ENCODE data around the gene NECTIN2. TPM values are rescaled to one million over a fixed set of nuclear protein-coding genes. Genes with fewer than 3 reads are reported as not detected.

Gene NECTIN2
- total and polyA plus RNA-seq, 2 donors (not counting 1 experiment from before 2014, with no cell fraction given), result 0.15 to 0.32 TPM

DNA sequence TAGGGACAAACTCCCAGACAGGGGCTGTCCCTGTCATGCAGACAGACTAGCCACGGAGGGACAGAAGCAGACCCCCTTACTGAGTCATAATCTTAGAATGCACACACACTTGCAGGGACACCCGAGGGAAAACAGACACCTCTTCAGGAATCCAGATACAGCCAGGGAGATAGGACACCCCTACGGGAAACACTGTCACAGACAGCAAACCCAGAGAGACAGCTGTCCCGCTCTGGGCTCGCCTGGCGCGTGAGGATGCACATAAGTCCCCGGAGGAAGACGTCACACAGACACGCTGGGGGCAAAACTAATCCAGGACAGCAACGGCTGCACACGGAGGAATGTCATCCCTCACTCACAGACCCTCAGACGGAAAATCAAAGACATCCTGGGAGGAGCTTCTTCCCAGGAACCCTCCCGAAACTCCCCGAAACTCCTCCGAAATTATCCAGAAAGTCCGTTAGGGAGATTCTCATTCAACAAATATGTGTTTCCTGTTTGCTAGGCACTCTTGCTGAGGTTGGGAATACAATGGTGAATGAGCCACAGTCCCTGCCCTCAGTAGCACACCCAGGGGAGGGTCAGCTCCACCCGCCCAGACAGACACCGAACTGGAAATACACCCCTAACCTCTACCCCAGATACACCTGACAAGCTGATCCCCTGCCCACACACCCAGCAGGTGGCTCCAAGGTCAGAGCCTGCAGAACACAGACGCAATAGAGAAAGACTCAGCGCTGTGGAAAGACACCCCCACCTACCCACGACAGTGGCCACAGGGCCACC, 29.8 kb downstream of the NECTIN2 start:
- DNase-seq (no peak), ATAC-seq (ENCODE audit: low read depth) (no peak)
- intact Hi-C loops (cut with micrococcal nuclease), result no loop called here
- H3K9ac ChIP-seq (ENCODE audit: low read length), result no peak overlapping the region
- WGBS (ENCODE audit: insufficient coverage), result 86% methylated on average over 20 of the region's 22 CpGs
- CTCF ChIA-PET, result no interaction called here
- no peak overlapping the region for H3K4me3 ChIP-seq (ENCODE audit: control extremely low read depth in 1 of 5, extremely low read depth in 1 of 5, insufficient read depth in 1 of 5, low read depth in 2 of 5, low read length in 4 of 5)
- H3K27me3 ChIP-seq (replicated peaks in 1 of 4; ENCODE audit: control extremely low read depth in 1 of 4, control insufficient read depth in 3 of 4, insufficient read depth in 4 of 4, low read length in 3 of 4), result peaks cover 0 to 3% (median 0%) of the 10 kb centered on the region in 4 experiments
- Mint-ChIP-seq H3K9me3 (ENCODE audit: insufficient read depth) (no peaks in the 10 kb centered on the region), H3K4me3 (no peak overlapping the region), H3K27me3 (peaks cover 13% of the 10 kb centered on the region), H3K4me1 (no peaks in the 10 kb centered on the region), H3K27ac (no peak overlapping the region)
- no peaks in the 10 kb centered on the region for H3K79me2 ChIP-seq (ENCODE audit: control insufficient read depth, insufficient read depth, low read length)
- H3K4me1 ChIP-seq (ENCODE audit: control insufficient read depth in 2 of 2, insufficient read depth in 2 of 2, low read length in 2 of 2), result no peaks in the 10 kb centered on the region
- H3K36me3 ChIP-seq (replicated peaks in 1 of 2; ENCODE audit: control extremely low read depth in 1 of 2, control insufficient read depth in 1 of 2, extremely low read depth in 1 of 2, insufficient read depth in 2 of 2, low read length in 1 of 2), result no peaks in the 10 kb centered on the region
- no peaks in the 10 kb centered on the region for H4K20me1 ChIP-seq (ENCODE audit: control insufficient read depth, insufficient read depth, low read length, poor library complexity, severe bottlenecking)
- TF ChIP-seq, protein P1, sequence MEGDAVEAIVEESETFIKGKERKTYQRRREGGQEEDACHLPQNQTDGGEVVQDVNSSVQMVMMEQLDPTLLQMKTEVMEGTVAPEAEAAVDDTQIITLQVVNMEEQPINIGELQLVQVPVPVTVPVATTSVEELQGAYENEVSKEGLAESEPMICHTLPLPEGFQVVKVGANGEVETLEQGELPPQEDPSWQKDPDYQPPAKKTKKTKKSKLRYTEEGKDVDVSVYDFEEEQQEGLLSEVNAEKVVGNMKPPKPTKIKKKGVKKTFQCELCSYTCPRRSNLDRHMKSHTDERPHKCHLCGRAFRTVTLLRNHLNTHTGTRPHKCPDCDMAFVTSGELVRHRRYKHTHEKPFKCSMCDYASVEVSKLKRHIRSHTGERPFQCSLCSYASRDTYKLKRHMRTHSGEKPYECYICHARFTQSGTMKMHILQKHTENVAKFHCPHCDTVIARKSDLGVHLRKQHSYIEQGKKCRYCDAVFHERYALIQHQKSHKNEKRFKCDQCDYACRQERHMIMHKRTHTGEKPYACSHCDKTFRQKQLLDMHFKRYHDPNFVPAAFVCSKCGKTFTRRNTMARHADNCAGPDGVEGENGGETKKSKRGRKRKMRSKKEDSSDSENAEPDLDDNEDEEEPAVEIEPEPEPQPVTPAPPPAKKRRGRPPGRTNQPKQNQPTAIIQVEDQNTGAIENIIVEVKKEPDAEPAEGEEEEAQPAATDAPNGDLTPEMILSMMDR (IDR thresholded peaks at IDR 0.05), result no peak
- no peak for TF ChIP-seq EZH2 (IDR thresholded peaks at IDR 0.05; ENCODE audit: borderline replicate concordance, insufficient read depth, low read depth, low read length, poor library complexity, severe bottlenecking)
- H3K9me3 ChIP-seq (ENCODE audit: control extremely low read depth in 1 of 3, control insufficient read depth in 2 of 3, insufficient read depth in 1 of 3, low read length in 2 of 3), result no peaks in the 10 kb centered on the region
- no peak overlapping the region for H3K27ac ChIP-seq (ENCODE audit: low read length in 2 of 2)
- POLR2A ChIA-PET, result no interaction called here
- no peak overlapping the region for H3K4me2 ChIP-seq (replicated peaks; ENCODE audit: low read depth, low read length, poor library complexity, severe bottlenecking)
- no peak overlapping the region for H2AFZ ChIP-seq (ENCODE audit: insufficient read depth, low read depth, low read length, poor library complexity, severe bottlenecking)

DNA sequence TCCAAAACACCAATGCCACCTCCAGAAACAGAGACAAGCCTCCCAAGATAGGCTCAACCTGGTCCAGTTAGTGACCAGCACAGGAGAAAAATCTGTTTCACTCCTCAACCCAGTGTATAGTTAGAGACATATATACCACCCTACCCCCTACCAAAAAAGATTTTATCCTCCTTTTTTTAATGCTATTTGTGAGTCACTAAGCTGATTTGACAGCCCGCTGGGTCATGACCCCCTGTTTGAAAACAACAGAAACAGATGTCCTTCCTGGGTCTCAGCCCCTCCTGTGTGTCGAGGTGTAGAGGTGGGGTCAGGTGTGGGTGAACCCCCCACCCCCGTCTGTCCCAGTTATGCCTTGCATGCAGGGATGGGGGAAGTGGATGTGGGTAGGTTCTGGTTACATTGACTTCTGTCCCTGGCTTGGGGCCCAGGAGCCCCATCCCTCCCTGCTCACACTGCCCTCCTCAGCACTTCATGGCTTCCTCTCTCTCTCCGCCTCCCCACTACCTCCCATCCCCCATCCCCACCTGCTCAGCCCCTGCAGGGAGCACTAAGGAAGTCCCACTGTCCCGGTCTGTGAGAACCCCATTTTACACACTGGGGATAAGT, 30.9 kb downstream of the NECTIN2 start:
- peaks cover 18% of the 10 kb centered on the region for H3K27me3 Mint-ChIP-seq
- H3K27me3 ChIP-seq (replicated peaks in 1 of 4; ENCODE audit: control extremely low read depth in 1 of 4, control insufficient read depth in 3 of 4, insufficient read depth in 4 of 4, low read length in 3 of 4), result peaks cover 0 to 3% (median 0%) of the 10 kb centered on the region in 4 experiments
- no peak overlapping the region for H3K4me3 ChIP-seq (ENCODE audit: control extremely low read depth in 1 of 5, extremely low read depth in 1 of 5, insufficient read depth in 1 of 5, low read depth in 2 of 5, low read length in 4 of 5)
- no peak for ATAC-seq (ENCODE audit: low read depth)
- no peaks in the 10 kb centered on the region for H3K4me1 Mint-ChIP-seq
- H3K4me3 Mint-ChIP-seq, result no peak overlapping the region
- no peaks in the 10 kb centered on the region for H3K9me3 ChIP-seq (ENCODE audit: control extremely low read depth in 1 of 3, control insufficient read depth in 2 of 3, insufficient read depth in 1 of 3, low read length in 2 of 3)
- no peaks in the 10 kb centered on the region for H3K36me3 ChIP-seq (replicated peaks in 1 of 2; ENCODE audit: control extremely low read depth in 1 of 2, control insufficient read depth in 1 of 2, extremely low read depth in 1 of 2, insufficient read depth in 2 of 2, low read length in 1 of 2)
- no peak for DNase-seq
- H3K4me1 ChIP-seq (ENCODE audit: control insufficient read depth in 2 of 2, insufficient read depth in 2 of 2, low read length in 2 of 2), result no peaks in the 10 kb centered on the region
- no peak overlapping the region for H3K27ac ChIP-seq (ENCODE audit: low read length in 2 of 2)
- TF ChIP-seq EZH2 (IDR thresholded peaks at IDR 0.05; ENCODE audit: borderline replicate concordance, insufficient read depth, low read depth, low read length, poor library complexity, severe bottlenecking), result no peak
- TF ChIP-seq, protein P1 (IDR thresholded peaks at IDR 0.05), result no peak
- H3K9ac ChIP-seq (ENCODE audit: low read length), result no peak overlapping the region
- ChIA-PET POLR2A (no interaction called here), CTCF (interaction anchor here (0.8 kb wide), 1 partner anchor 75 kb away, joined by 3 read pairs; no protein-coding TSS in a partner anchor)
- no peaks in the 10 kb centered on the region for H3K79me2 ChIP-seq (ENCODE audit: control insufficient read depth, insufficient read depth, low read length)
- no peak overlapping the region for H3K4me2 ChIP-seq (replicated peaks; ENCODE audit: low read depth, low read length, poor library complexity, severe bottlenecking)
- 29% methylated on average over 3 of the region's 5 CpGs for WGBS (ENCODE audit: insufficient coverage)
- H3K9me3 Mint-ChIP-seq (ENCODE audit: insufficient read depth), result no peaks in the 10 kb centered on the region
- H3K27ac Mint-ChIP-seq, result no peak overlapping the region
- no peak overlapping the region for H2AFZ ChIP-seq (ENCODE audit: insufficient read depth, low read depth, low read length, poor library complexity, severe bottlenecking)
- no peaks in the 10 kb centered on the region for H4K20me1 ChIP-seq (ENCODE audit: control insufficient read depth, insufficient read depth, low read length, poor library complexity, severe bottlenecking)
- intact Hi-C loops (cut with micrococcal nuclease), result no loop called here

Data from B cell (primary cell).